HG03135 (cell line): Measurements from ENCODE around the gene NIM1K.
"Not testable (repeated sequence)": the region's sequence is repeated elsewhere in the genome, so short reads cannot be mapped to it uniquely, and the experiment has no call there.

Experiments used
- ATAC-seq: cut with Tn5 transposase; IDR thresholded peaks from one replicate; pipeline ENCODE4 v1.9.1; 2021; ENCODE audit warnings: mild to moderate bottlenecking, moderate library complexity; ENCODE audit not compliant: unreplicated experiment

NIM1K gene

DNA sequence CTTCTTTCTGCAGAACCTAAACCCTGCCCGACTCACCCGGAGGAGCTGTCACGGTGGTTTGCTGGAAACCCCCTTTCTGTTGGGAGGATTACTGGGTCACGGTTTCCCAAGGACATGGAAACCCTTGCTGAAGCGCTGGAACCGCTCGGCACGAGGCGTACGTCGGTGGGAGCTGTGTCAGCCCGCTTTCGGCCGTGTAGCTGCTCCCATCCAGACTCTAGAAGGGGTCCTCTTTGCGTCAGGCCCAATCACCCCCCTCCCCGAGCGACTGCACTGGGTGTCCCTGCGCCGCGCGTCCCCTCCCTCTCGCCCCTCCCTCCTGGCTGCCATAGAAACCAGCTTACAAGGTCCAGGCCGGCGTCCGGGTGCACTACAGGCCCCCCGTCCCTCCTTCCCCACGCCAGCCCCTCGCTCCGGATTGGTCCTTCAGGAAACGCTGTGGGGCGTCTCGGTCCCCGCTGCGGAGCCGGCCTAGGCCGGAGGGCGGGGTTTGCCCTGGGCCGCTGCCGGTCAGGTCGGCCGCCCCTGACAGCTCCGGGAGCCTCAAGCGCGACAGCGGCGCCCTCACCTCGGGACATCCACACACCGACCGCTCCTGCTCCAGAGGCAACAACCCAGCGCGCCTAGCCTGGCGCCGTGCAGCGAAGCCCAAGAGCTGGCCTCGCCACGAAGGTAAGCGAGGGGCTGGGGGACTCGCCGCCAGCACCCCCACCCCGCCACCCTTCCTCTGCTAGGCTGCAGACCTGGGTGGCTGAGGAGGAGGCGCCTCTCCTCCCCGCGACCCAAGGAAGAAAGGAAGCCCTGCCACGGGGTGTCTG is at the start of gene NIM1K:
Gene NIM1K, plus strand, starts transcription at position 486 of the 818 bp plus-strand sequence. CDS start 53,551 bp downstream, outside the sequence.
- peak; percentile 57 for ATAC-seq

DNA sequence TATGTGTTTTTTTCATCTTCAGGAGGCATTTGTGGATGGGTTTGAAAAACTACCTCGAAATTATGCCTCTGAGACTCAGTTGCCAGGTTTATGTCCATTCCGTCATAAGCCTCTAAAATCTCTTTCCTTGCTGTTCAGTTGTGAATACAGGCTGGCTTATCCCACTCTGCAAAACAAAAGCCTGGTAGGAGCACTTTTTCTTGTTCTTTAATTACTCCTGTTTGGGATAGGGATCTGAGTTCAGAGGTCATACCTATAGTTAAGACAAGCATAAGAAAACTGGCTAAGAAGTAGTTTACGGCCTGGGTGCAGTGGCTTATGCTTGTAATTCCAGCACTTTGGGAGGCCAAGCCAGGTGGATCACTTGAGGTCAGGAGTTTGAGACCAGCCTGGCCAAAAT is 47.0 kb upstream of the NIM1K start:
- ATAC-seq: no peak

DNA sequence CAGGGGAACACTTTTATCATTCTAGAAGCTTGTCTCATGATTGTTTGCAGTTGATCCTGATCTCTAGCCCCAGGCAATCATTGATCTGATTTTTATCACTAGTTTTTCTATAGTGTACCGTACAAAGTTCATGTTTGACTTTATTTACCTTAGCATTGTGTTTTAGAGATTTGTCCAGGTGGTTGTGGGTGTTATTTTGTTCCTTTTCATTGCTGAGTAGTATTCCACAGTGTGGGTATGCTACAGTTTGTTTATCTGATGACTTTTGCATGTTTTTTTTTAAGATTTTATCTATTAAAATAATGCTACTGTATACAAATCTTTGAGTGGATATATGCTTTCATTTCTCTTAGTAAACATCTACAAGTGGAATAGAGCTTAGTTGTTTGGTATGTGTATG is 45.1 kb upstream of the NIM1K start:
- no peak for ATAC-seq

DNA sequence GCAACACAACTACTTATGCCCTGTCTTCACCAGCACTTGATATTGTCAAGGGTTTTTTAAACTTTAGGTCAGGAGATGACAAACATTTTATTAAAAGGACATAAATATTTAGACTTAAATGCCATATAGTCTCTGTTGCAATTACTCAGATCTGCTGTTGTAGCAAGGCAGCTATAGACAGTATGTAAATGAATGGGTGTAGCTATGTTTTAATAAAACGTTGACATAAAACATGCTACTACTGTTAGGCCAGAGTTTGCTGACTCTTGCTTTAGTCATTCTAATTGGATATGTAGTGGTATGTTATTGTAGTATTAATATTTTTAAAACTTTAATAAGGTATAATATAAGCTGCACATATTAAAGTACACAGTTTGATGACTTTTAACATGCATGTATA is 43.6 kb upstream of the NIM1K start:
- ATAC-seq: no peak

DNA sequence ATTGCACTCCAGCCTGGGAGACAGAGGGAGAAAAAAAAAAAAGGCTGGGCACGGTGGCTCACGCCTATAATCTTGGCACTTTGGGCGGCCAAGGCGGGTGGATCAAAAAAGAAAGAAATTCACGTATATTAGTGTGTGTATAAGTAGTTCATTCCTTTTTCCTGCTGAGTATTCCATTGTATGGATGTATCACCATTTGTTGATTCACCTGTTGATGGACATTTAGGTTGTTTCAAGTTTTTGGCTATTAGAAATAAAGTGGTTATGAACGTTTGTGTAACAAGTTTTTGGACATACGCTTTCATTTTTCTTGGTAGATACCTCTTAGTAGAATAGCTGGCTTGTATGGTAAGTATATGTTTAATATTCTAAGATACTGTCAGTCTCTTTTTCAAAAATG is 42.8 kb upstream of the NIM1K start:
- no peak for ATAC-seq

DNA sequence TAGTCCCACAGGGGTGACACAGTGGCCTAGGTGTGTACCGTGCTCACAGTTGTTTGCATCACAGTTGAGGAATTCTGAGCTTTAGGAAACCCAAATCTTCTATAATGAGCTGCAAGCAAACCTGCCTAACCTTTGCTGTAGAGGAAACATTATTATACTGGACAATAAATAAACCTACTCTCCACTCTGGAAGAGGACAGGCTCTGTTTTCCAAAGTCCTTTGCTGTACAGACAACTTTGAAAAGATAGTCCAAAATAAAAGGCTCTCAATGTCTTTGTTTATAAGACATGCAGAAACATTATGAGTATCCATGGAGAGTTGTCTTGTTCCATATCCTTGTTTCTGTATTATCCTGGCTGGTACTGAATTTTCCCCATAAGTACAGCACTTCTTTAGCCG is 42.0 kb upstream of the NIM1K start:
- ATAC-seq: no peak

DNA sequence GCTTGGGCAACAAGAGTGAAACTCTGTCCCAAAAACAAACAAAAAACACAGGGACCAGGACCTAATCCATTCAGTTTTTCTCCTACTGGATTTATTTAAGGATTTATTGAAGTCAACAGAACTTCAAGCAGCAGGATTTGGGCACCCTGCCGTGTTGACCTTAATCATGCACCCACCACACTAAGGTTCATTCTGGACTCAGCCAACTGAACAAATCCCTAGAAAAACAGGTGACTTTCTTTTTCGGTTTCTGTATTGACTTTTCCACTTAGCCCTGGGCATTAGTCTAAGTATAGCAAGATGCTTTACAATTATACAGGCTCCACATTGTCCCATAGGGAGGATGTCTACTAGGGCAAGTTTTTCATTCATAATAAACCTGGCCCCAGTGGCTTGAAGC is 41.3 kb upstream of the NIM1K start:
- ATAC-seq: no peak

DNA sequence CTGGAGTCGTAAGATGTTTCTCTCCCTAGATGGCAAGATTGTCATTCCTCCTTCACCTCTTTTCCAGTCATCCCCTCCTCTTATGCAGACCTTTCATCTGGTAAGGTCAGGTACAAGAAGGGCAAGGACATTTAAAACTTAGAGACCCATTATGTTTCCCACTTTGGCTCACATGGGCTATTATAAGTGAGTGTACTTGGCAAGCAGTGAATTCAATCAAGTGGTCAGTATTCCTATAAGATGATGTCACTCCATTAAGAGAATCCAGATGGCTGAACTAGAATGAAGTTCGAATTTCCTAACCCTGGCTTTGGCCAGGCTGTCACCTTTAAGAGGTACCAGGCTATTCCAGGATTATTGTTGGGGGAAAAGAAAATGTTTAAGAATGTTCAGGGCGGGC is 39.1 kb upstream of the NIM1K start:
- no peak for ATAC-seq

DNA sequence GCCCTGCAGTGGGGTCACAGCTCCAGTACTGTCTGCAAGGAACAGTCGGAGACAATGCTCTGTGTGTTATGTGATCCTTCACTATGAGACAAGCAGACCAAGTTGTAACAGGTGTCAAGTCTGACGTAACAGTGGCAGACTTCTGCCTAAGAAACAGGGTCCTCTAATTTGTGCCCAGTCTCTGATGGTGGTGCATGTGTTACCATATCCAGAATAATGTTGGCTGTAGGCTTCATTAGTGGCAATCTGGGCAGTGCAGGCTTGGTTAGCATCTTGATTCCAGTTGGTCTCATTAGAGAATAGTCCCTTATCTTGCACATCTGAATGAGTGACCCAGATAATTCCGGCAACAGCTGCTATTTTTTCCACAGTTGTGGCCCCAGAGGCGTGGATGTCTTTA is 37.6 kb upstream of the NIM1K start:
- no peak for ATAC-seq

DNA sequence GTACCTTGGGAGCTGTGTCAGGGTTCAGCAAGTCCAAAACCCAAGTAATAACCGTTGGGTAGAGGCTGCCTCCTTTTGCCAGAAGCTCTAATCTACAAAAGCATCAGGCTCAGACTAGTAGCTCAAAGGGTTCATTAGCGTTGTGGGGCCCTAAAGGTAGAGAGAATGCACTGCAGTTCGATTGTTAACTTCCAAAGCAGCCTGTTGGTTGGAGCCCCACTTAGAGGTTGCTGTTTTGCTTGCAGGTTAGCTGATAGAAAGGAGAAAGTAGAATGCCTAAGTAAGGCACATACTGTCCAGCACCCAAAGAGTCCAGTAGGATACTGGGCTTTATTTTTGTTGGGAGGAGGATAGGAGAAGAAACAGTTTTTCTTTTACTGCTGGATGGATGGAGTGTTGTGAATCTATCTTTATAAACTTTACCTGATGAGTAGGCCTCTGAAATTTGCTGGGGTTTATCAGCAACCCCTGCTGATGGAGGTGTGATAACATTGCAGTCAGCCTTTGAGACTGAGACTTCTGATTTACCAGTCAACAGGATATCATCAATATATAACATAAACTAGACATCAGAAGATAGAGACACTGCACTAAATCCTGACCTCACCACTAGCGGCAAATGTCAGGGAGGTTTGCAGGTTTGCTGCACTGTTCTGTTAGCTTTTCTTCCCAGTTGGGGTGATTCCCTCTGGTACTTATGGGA is 36.5 kb upstream of the NIM1K start:
- no peak for ATAC-seq

DNA sequence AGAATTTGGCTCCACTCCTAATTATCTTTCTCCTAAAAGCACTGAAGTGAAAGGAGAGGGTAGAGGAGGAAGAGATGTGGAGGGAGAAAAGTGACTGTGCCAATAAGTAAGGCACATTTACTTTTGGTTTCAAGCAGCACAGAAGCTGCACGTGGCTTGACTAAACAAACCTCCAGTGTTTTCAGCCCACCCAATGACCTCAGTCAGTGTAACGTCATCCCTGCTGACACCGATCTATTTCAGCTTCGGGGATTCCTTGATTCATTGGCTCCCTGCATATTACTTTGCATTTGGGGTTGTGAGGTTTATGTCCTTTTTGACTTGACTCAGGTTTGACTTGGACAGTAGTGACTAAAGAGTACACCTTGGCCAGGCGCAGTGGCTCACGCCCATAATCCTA is 35.6 kb upstream of the NIM1K start:
- no peak for ATAC-seq

DNA sequence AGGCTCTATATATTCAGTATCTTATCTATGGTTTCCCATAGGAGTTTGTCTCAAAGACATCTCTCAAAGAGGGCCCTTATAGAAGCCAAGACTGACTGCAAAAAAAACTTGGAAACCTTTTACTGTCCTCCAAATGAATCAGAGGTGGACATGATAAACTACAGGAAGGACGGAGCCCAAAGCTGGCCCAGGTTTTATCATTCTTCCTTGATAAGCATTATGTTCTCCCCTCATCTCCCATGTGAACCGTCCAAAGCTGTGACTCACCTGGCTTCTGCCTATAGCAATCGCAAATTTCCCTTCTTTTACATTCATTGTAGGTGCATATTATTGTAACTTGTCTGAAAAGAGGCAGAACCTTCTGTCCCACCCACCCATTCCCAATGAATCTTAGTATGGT is 35.0 kb upstream of the NIM1K start:
- ATAC-seq: no peak

DNA sequence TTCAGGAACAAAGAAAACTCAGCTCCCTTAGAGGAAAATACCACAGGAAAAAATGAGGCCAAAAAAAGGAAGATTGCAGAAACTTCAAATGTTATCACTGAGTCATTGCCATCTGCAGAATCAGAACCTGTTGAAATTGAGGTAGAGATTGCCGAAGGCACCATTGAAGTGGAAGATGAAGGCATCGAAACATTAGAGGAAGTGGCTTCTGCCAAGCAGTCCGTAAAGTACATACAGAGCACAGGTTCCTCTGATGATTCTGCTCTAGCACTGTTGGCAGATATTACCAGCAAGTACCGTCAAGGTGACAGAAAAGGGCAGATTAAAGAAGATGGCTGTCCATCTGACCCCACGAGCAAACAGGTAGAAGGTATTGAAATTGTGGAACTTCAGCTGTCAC is 30.8 kb upstream of the NIM1K start:
- no peak for ATAC-seq

DNA sequence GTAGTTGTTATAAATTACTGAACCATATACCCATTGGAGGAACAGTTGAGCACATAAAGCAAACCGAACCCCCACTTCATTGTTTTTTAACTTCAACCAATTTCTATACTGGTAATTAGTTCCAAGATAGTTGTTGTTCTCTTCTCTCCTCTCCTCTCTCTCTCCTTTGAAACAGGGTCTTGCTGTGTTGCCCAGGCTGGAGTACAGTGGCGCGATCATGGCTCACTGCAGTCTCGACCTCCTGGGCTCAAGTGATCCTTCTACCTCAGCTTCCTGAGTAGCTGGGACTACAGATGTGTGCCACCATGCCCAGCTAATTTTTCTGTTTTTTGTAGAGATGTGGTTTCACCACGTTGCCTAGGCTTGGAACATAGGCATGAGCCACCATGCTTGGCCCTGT is 27.2 kb upstream of the NIM1K start:
- not testable (repeated sequence) for ATAC-seq

DNA sequence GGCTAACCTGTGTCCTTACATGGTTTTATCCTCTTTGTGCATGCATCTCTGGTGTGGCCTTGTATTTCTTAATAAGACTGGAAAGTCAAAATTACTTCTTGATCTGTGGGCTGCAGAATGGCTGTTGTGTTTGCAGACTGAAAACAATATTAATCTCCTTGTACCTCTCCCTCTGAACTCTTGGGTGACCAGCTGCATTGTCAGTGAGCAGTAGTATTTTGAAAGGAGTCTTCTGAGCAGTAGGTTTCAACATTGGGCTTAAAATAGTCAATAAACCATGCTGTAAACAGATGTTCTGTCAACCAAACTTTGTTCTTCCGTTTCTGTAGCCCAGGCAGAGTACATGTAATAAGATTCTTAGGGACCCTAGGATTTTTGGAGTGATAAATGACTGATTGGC is 26.7 kb upstream of the NIM1K start:
- ATAC-seq: no peak

DNA sequence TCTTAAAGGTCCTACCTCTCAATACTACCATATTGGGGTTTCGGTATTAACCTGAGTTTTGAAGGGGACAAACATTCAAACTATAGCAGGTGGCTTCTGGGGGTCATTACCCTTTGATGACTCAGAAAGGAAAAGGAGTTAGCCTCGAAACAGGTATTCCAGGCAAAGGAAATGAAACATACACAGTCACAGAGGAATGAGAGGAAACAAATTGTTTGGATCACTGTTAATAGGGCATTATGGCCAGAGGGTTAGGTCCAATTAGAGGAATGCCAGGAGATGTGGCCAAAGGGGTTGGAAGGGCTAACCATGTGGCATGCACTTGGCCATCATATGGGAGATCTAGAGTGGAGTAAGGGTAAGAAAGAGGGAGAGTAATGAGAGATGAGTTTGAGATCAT is 23.9 kb upstream of the NIM1K start:
- no peak for ATAC-seq

DNA sequence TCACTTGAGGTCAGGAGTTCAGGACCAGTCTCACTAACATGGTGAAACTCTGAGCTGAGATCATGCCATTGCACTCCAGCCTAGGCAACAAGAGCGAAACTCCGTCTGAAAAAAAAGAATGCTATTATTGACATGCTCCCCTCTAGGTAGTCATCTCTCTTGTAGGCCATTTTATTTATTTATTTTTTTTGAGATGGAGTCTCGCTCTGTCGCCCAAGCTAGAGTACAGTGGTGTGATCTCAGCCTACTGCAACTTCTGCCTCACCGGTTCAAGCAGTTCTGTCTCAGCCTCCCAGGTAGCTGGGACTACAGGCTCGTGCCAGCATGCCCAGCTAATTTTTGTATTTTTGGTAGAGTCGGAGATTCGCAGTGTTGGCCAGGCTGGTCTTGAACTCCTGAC is 20.6 kb upstream of the NIM1K start:
- no peak for ATAC-seq

DNA sequence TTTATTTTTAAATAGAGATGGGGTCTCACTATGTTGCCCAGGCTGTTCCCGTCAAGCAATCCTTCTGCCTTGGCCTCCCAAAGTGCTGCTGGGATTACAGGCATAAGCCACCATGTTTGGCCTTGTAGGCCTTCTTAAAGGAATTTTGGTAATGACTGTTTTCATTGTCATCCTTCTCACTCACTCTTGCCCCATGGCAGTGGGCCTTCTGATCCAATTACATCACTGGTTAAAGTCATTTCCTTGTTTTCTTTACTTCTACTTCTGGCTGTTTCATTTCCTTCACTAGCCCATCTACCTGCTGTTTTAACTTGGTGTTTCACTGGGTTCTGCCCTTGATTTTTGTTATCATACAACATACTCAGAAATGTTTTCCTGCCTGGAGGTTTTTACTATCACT is 20.1 kb upstream of the NIM1K start:
- no peak for ATAC-seq

DNA sequence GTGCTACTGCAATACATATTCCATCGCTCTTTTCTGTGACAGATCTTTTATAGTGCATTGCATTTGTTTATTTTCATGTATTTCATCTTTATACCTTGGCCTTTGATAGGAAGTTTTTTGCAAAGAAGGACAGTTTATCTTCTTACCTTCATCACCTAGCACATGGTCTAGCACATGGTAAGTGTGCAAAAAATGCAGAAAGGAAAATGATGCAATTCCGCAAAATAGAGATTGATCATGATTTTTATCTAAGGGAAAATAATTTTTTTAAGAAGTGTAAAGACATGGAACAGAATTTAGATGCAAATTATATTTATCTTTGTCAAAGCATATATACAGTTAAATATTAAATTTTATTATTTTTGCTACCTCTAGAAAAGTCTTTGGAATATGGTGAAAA is 19.2 kb upstream of the NIM1K start:
- ATAC-seq: no peak

DNA sequence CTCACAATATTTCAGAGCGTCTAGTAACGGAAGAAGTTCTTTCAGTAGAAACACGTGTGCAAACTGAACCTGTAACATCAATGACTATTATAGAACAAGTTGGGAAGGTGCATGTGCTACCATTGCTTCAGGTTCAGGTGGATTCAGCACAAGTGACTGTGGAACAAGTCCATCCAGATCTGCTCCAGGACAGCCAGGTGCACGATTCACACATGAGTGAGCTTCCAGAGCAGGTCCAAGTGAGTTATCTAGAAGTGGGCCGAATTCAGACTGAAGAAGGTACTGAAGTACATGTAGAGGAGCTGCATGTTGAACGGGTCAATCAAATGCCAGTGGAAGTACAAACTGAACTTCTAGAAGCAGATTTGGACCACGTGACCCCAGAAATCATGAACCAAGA is 17.4 kb upstream of the NIM1K start:
- ATAC-seq: no peak

DNA sequence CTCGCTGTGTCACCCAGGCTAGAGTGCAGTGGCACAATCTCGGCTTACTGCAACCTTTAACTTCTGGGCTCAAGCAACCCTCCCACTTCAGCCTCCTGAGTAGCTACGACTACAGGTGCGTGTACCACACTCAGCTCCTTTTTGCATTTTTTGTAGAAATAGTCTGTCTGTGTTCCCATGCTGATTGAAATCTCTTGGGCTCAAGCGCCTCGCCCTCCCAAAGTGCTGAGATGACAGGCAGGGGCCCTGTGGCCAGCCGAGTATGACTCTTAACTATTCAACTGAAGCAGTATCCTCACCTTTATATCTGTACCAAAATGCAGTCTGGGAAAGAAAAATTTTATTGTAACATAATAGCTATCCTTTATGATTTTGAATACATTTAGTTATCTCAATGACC is 12.2 kb upstream of the NIM1K start:
- ATAC-seq: no peak

DNA sequence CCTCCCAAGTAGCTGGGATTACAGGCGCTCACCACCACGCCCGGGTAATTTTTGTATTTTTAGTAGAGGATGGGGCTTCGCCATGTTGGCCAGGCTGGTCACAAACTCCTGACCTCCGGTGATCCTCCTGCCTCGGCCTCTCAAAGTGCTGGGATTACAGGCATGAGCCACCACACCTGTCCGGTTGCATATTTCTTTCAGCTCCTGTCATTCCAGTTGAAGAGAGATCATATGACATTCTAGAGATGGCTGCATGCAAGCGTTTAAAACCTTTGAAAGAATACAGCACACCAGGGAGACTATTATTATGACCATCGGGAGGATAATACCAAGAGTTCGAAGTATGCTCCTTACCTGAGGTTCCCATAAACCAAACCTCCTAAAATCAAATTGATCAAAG is 9.6 kb upstream of the NIM1K start:
- no peak for ATAC-seq

DNA sequence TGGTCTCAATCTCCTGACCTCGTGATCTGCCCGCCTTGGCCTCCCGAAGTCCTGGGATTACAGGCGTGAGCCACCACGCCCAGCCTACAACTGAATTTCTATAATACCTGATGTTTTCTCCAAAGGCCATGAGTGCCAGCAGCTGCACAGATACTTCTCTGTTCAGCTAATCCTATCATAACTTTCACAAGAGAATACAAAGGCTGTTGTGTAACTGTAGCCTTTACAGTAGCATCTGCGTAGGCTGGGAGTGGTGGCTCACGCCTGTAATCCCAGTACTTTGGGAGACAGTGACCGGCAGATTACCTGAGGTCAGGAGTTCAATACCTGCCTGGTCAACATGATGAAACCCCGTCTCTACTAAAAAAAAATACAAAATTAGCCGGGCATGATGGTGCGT is 8.9 kb upstream of the NIM1K start:
- not testable (repeated sequence) for ATAC-seq
